ENCODE data around the gene NANP.

DNA sequence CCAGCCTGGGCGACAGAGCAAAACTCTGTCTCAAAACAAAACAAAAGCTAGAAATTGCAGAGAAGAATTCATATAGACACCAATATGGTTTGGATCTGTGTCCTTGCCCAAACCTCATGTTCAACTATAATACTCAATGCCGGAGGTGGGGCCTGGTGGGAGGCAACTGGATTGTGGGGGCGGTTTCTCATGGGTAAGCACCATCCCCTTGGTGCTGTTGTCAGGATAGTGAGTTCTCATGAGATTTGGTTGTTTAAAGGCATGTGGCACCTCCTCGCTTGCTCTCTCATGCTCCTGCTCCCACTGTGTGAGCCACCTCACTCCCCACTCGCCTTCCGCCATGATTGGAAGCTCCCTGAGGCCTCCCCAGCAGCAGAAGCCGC, 53.7 kb downstream of the NANP start:
- TF ChIP-seq, protein P1, sequence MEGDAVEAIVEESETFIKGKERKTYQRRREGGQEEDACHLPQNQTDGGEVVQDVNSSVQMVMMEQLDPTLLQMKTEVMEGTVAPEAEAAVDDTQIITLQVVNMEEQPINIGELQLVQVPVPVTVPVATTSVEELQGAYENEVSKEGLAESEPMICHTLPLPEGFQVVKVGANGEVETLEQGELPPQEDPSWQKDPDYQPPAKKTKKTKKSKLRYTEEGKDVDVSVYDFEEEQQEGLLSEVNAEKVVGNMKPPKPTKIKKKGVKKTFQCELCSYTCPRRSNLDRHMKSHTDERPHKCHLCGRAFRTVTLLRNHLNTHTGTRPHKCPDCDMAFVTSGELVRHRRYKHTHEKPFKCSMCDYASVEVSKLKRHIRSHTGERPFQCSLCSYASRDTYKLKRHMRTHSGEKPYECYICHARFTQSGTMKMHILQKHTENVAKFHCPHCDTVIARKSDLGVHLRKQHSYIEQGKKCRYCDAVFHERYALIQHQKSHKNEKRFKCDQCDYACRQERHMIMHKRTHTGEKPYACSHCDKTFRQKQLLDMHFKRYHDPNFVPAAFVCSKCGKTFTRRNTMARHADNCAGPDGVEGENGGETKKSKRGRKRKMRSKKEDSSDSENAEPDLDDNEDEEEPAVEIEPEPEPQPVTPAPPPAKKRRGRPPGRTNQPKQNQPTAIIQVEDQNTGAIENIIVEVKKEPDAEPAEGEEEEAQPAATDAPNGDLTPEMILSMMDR (optimal IDR thresholded peaks at IDR 0.05 in 1 of 3, IDR thresholded peaks at IDR 0.05 in 1 of 3, conservative IDR thresholded peaks at IDR 0.05 in 1 of 3; ENCODE audit: extremely low read depth in 1 of 3, insufficient read depth in 2 of 3, low read length in 3 of 3): no peak
- no peak for TF ChIP-seq EZH2 (IDR thresholded peaks at IDR 0.05; ENCODE audit: low read length)
